Subcutaneous abdominal adipose tissue (tissue), 5 donors: ENCODE results near the gene OR5B21.

Experiments
- H3K27ac ChIP-seq: one replicate; pipeline ENCODE4 v1.7.0; 2013; ENCODE audit warnings: low read depth, mild to moderate bottlenecking, inconsistent platforms, low read length, moderate library complexity
- H3K27me3 ChIP-seq, 5 donors: one replicate each; pipeline ENCODE4 v1.7.0; 2013; ENCODE audit warnings: low read length in 5 of 5, inconsistent platforms in 1 of 5; ENCODE audit not compliant: control insufficient read depth in 5 of 5, insufficient read depth in 4 of 5
- H3K36me3 ChIP-seq, 5 donors: one replicate each; pipeline ENCODE4 v1.7.0; 2013; ENCODE audit warnings: low read length in 5 of 5; ENCODE audit not compliant: control insufficient read depth in 5 of 5, insufficient read depth in 5 of 5
- H3K4me1 ChIP-seq, 5 donors: one replicate each; pipeline ENCODE4 v1.7.0; 2013; ENCODE audit warnings: low read length in 5 of 5, mild to moderate bottlenecking in 3 of 5, moderate library complexity in 1 of 5; ENCODE audit not compliant: control insufficient read depth in 5 of 5, insufficient read depth in 5 of 5
- H3K4me3 ChIP-seq, 5 donors: one replicate each; pipeline ENCODE4 v1.7.0; 2013; ENCODE audit warnings: low read length in 5 of 5, low read depth in 1 of 5
- H3K9ac ChIP-seq, 5 donors: one replicate each; pipeline ENCODE4 v1.7.0; 2013; ENCODE audit warnings: low read length in 5 of 5, mild to moderate bottlenecking in 4 of 5, moderate library complexity in 3 of 5
- H3K9me3 ChIP-seq, 5 donors: one replicate each; pipeline ENCODE4 v1.7.0; 2013; ENCODE audit warnings: low read length in 5 of 5; ENCODE audit not compliant: control insufficient read depth in 5 of 5
- donor health status: healthy.
- donor health status: healthy.
- donor health status: healthy.
- donor health status: healthy.
- donor health status: healthy.

Gene OR5B21

DNA sequence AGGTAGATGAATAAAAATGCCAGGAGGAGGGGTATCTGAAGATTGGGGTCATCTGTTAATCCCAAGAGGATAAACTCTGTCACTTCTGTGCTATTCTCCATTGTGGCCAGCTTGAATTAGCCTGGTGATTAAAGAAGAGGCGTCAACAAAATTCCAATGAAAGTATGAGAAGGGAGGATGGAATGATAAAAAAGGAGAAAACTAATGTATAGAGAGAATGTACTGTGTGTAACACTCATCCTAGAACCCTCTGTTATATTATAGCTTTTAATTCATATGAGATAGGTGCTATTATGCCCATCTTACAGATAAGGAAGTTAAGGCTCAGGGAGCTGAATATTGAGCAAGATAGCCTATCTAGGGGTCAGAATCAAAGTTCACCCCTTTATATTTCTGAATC is at the start of gene OR5B21:
Gene OR5B21 (minus strand): TSS at position 101 of the 400 bp plus-strand sequence. CDS start 0 bp downstream, at position 101.
- Histone ChIP-seq H3K4me3 (no peak within 1 kb of the TSS), H3K27me3 (no peaks in the 10 kb centered on the region), H3K9me3 (no peaks in the 10 kb centered on the region), H3K27ac (no peak within 1 kb of the TSS), H3K36me3 (no peaks in the 10 kb centered on the region), H3K4me1 (no peaks in the 10 kb centered on the region), H3K9ac (no peak within 1 kb of the TSS)

DNA sequence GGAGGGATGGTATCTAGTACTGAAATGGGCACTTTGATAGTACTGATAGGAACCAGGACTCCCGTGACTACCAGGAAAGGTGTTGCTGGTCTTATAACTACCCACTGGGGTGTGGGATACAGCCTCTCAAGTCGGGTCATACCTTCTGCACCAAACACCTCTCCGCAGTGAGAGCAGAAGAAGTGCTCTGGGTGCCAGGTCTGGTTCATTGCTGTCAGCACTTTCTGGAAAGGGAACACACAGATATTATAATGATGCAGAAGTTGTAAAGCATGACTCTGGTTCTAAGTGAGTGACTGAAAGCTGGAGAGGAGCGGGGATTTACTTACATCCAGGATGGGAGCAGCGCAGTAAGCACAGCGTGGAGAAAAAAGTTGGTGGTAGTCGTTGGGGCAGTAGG is 41.7 kb upstream of the OR5B21 start:
- no peaks in the 10 kb centered on the region for H3K9me3 ChIP-seq
- H3K9ac ChIP-seq: no peak overlapping the region
- H3K27me3 ChIP-seq: no peaks in the 10 kb centered on the region
- no peak overlapping the region for H3K27ac ChIP-seq
- no peak overlapping the region for H3K4me3 ChIP-seq
- H3K4me1 ChIP-seq: no peaks in the 10 kb centered on the region
- peaks cover 62 to 95% (median 76%) of the 10 kb centered on the region in 5 donors for H3K36me3 ChIP-seq

DNA sequence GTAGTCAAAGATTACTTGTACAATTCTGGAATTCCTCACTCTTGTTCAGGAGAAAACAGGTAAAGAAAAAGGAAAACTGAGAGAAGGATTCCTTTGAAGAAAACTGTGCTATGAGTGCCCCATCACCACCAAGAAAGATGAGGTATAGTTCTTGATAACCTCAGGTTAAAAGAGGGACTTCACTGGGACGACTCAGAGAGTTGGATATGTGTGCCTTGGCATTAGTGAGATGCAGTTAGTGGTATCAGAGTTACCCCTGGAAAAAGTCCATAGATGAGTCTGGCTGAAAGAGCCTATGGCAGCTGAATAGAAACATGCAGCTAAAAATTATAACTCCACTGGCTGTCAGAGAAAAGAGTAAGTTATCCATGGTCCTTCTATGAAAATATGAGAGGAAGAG is 38.9 kb upstream of the OR5B21 start:
- Histone ChIP-seq H3K27me3 (no peaks in the 10 kb centered on the region), H3K9me3 (no peaks in the 10 kb centered on the region), H3K9ac (no peak overlapping the region), H3K4me3 (no peak overlapping the region), H3K36me3 (peaks cover 40 to 82% (median 56%) of the 10 kb centered on the region in 5 donors), H3K27ac (no peak overlapping the region), H3K4me1 (no peaks in the 10 kb centered on the region)

DNA sequence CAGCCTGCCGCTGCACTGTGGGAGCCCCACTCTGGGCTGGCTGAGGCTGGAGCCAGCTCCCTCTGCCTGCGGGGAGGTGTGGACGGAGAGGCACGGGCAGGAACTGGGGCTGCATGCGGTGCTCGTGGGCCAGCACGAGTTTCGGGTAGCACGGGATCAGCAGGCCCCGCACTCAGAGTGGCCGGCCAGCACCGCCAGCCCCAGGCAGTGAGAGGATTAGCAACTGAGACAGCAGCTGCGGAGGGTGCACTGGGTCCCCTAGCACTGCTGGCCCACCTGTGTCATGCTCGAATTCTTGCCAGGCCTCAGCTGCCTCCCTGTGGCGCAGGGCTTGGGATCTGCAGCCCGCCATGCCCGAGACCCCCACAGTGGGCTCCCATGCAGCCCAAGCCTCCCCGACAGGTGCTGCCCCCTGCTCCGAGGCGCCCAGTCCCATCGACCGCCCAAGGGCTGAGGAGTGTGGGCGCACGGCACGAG is 24.0 kb upstream of the OR5B21 start:
- Histone ChIP-seq H3K27me3 (no peaks in the 10 kb centered on the region), H3K4me3 (no peak overlapping the region), H3K4me1 (no peaks in the 10 kb centered on the region)

DNA sequence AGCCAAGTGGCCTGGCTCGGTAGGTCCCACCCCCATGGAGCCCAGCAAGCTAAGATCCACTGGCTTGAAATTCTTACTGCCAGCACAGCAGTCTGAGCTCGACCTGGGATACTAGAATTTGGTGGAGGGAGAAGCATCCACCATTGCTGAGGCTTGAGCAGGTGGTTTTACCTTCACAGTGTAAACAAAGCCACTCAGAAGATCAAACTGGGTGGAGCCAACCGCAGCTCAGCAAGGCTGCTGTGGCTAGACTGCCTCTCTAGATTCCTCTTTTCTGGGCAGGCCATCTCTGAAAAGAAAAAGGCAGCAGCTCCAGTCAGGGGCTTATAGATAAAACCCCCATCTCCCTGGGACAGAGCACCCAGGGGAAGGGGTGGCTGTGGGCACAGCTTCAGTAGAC is 22.3 kb upstream of the OR5B21 start:
- no peak overlapping the region for H3K27ac ChIP-seq
- no peak overlapping the region for H3K4me3 ChIP-seq
- no peak overlapping the region for H3K9ac ChIP-seq
- no peaks in the 10 kb centered on the region for H3K27me3 ChIP-seq
- H3K36me3 ChIP-seq: peaks cover 21 to 46% (median 21%) of the 10 kb centered on the region in 5 donors
- H3K9me3 ChIP-seq: no peaks in the 10 kb centered on the region
- H3K4me1 ChIP-seq: no peaks in the 10 kb centered on the region

More for the DNA sequence above, 24.0 kb upstream of the OR5B21 start:
- H3K36me3 ChIP-seq: peaks cover 16 to 44% (median 21%) of the 10 kb centered on the region in 5 donors
- no peak overlapping the region for H3K9ac ChIP-seq
- no peaks in the 10 kb centered on the region for H3K9me3 ChIP-seq
- H3K27ac ChIP-seq: no peak overlapping the region

DNA sequence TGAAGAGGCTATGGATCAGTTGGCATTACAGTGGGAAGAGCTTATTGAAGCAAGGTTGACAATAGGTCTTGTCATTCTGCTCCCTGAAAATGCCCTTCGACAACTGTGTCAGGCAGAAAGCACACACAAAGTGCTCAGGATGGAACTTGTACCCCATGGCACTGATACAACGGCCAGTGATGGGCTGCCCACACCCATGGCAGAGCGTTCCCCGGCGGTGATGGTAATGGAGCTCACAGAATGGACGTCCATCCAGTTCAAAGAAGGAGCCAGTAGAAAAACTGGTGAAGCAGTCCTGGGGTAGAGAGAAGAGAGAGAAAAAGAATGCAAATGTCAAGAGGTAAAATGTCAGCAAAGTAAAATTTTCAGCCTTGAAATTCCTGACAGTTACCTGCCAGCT is 19.5 kb upstream of the OR5B21 start:
- no peaks in the 10 kb centered on the region for H3K27me3 ChIP-seq
- H3K27ac ChIP-seq: no peak overlapping the region
- no peak overlapping the region for H3K4me3 ChIP-seq
- H3K36me3 ChIP-seq: peaks cover 21 to 41% (median 21%) of the 10 kb centered on the region in 5 donors
- peaks cover 0 to 8% (median 8%) of the 10 kb centered on the region in 5 donors for H3K4me1 ChIP-seq
- H3K9me3 ChIP-seq: no peaks in the 10 kb centered on the region
- H3K9ac ChIP-seq: no peak overlapping the region

DNA sequence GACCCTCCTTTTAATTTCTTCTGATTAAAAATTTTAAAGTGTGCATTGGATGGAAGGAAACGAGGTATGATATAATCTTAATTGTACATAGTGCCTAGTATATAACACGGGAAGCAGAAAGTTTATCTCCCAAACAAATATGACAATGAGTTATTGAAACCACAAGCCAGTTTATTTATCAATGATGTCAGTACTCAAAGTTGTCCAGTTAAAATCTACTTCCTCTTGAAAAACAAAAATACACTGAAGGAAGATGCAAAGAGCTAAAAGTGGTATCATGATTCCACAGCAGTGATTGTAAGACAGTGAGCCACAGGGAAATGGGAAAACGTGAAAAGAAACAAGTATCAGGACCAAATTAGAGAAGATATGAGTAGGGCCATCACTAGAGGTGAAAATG is 18.8 kb upstream of the OR5B21 start:
- H3K9me3 ChIP-seq: no peaks in the 10 kb centered on the region
- peaks cover 14 to 34% (median 21%) of the 10 kb centered on the region in 5 donors for H3K36me3 ChIP-seq
- H3K4me3 ChIP-seq: no peak overlapping the region
- no peak overlapping the region for H3K27ac ChIP-seq
- no peaks in the 10 kb centered on the region for H3K27me3 ChIP-seq
- no peak overlapping the region for H3K9ac ChIP-seq
- H3K4me1 ChIP-seq: peaks cover 0 to 8% (median 8%) of the 10 kb centered on the region in 5 donors

DNA sequence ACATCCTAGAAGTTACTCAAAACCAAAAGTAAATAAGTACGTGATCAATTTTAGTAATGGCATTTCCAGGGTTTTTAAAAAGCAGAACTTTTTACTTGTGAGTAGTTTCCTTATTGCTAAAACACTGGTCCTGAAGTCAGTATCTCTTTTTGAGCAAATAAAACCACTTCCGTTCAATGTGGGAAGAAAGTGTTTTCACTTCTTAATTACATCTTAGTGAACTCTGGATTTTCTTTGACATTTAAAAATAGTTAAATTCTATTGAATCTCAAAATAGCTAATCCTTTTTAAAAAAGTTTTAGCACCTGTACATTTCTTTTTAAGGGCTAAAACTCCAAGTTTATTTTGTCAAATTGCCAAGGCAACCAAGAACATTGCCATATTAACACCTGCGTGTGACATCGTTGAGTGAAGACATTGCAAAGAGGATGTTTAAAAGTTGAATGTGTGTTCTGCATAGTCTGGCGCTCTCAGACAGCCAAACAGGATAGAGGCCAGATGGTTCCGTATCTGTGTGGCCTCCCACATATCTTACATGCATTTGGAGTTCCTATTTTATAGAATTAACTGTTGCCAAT is 17.2 kb upstream of the OR5B21 start:
- no peak overlapping the region for H3K27ac ChIP-seq
- no peaks in the 10 kb centered on the region for H3K27me3 ChIP-seq
- H3K9ac ChIP-seq: no peak overlapping the region
- peaks cover 12 to 23% (median 17%) of the 10 kb centered on the region in 5 donors for H3K36me3 ChIP-seq
- H3K9me3 ChIP-seq: no peaks in the 10 kb centered on the region
- H3K4me1 ChIP-seq: peaks cover 0 to 8% (median 8%) of the 10 kb centered on the region in 5 donors
- no peak overlapping the region for H3K4me3 ChIP-seq

DNA sequence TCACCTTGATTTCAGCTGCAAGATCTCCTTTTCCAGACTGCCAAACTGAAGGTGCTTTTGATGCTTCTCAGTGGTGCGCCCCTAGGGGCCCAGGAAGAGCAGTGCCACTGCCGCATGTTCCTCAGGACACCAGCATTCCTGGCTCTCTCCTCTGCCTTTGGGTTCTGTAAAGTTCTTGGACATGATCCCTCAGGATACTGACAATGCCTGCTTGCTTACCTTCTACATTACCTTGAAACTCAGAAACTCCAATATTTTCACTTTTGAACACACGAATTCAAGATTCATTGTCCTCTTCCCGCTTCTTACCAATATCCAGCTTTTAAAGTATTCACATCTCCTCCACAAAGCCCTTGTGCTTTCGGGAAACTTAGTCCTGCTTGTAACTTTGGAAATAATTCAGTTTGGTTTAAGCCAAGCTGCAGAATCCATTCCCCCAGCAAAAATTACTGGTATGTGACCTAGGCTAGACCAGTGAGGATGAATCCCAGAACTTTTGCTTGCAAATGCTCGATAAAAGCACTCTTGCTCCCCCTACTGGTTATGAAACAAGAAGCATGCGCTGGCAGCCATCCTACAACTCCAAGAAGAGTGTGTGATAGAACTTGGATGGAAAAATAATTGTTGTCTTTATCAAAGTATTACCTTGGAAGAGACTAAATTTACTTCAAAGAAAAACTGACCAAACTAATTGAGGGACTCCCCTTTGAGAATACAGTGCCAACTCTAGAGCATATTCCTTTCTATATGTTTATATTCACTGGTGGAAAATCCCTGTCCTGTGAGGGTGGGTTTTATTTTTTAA is 16.5 kb upstream of the OR5B21 start:
- H3K4me3 ChIP-seq: peak overlapping the region in 4 of 5 donors; percentile 4 to 42 (median 34)
- no peaks in the 10 kb centered on the region for H3K9me3 ChIP-seq
- H3K27me3 ChIP-seq: no peaks in the 10 kb centered on the region
- no peak overlapping the region for H3K27ac ChIP-seq
- peak overlapping the region in 1 of 5 donors; percentile 12 for H3K9ac ChIP-seq
- H3K36me3 ChIP-seq: peaks cover 12 to 21% (median 12%) of the 10 kb centered on the region in 5 donors
- H3K4me1 ChIP-seq: peaks cover 0 to 8% (median 8%) of the 10 kb centered on the region in 5 donors

DNA sequence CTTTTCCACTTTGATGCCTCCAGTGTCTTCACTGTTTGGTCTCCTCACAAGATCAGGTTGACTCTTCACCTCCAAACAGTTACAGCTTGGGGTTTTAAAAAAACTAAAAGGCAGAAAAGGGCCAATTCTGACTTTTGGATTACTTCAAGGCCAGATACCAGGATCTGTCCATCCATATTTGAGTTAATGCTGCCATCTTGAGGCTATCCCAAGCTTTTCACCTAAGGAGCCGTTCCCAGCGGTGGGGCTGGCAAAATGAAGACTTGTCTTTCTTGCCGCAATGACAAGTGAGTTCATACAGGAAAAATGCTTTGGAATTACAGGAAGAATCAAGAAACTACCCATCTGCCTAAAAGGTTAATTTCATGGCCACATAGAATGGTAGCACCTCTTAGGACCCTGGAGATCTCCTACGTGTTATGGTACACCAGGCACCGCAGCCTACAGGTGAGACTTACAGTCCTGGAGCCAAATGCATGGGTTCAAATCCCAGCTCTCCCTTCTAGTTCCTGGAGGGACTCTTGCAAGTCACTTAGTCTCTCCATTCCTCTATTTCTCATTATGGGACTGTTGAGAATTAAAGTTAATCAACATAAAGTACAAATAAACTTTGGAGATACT is 6.0 kb upstream of the OR5B21 start:
- Histone ChIP-seq H3K9ac (no peak overlapping the region), H3K27ac (no peak overlapping the region), H3K27me3 (peaks cover 0 to 3% (median 0%) of the 10 kb centered on the region in 5 donors), H3K9me3 (no peaks in the 10 kb centered on the region), H3K36me3 (no peaks in the 10 kb centered on the region), H3K4me1 (peaks cover 0 to 2% (median 0%) of the 10 kb centered on the region in 5 donors), H3K4me3 (no peak overlapping the region)
